ENCODE measurements around the gene NDC1. TPM values are rescaled to one million over a fixed set of nuclear protein-coding genes. Genes with fewer than 3 reads are reported as not detected.
A peak's percentile ranks its signal among the peaks of the same experiment; 100 is the strongest.
"Not testable (repeated sequence)": the region's sequence is repeated elsewhere in the genome, so short reads cannot be mapped to it uniquely, and the experiment has no call there.

NDC1 gene, protein sequence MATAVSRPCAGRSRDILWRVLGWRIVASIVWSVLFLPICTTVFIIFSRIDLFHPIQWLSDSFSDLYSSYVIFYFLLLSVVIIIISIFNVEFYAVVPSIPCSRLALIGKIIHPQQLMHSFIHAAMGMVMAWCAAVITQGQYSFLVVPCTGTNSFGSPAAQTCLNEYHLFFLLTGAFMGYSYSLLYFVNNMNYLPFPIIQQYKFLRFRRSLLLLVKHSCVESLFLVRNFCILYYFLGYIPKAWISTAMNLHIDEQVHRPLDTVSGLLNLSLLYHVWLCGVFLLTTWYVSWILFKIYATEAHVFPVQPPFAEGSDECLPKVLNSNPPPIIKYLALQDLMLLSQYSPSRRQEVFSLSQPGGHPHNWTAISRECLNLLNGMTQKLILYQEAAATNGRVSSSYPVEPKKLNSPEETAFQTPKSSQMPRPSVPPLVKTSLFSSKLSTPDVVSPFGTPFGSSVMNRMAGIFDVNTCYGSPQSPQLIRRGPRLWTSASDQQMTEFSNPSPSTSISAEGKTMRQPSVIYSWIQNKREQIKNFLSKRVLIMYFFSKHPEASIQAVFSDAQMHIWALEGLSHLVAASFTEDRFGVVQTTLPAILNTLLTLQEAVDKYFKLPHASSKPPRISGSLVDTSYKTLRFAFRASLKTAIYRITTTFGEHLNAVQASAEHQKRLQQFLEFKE
- 1 to 10 TPM; 5.4 to 6.3 TPM for total RNA-seq
- total RNA-seq: 21.6 to 30.6 reads per million in 2 donors

DNA sequence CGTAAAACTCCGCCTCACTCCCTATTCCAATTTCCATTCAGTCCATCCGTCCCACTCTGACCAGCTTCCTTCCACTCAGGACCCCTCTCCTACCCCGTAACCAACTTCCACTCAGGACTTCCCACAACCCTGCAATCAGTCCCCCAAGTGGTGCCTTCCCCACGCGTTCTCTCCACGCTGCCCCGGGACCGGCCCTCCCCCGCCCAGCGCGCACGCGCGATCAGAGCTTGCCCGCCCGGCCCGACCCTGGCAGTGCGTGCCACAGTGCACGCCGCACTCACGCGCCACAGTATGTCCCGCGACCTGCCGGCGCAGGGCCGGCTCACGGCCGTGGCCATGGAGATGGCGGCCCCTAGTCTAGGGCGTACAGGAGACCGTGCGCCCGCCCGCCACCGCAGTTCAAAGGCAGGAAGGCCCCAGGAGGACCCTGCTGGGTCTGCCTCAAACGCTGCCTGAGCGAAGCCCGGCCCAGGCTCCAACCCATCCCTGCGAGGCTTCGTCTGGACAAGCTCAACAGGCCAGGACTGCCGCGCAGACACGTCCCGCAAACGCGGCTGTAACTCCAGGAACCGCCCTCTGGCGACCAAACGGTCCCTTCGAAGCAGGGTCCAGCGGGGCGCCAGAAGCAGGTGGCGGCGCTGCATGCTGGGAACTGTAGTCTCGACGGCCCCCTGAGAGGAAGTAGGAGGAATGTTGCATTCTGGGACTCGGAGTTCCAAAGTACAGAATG, at the start of gene NDC1:
NDC1 (minus strand) TSS at position 373 of the 730 bp plus-strand sequence; CDS start at position 338, 35 bp downstream.
- peak; percentile 75 to 83 (median 80) for DNase-seq
- Mint-ChIP-seq H3K4me3 (peak within 1 kb of the TSS; percentile 99), H3K36me3 (ENCODE audit: low read depth) (peaks cover 3% of the 10 kb centered on the region), H3K27me3 (no peaks in the 10 kb centered on the region), H3K4me1 (peaks cover 17% of the 10 kb centered on the region), H3K27ac (peak within 1 kb of the TSS; percentile 95)
- peak; percentile 92 for ATAC-seq
- H3K9me3 ChIP-seq (ENCODE audit: control insufficient read depth, low read length, poor library complexity, severe bottlenecking): no peaks in the 10 kb centered on the region

DNA sequence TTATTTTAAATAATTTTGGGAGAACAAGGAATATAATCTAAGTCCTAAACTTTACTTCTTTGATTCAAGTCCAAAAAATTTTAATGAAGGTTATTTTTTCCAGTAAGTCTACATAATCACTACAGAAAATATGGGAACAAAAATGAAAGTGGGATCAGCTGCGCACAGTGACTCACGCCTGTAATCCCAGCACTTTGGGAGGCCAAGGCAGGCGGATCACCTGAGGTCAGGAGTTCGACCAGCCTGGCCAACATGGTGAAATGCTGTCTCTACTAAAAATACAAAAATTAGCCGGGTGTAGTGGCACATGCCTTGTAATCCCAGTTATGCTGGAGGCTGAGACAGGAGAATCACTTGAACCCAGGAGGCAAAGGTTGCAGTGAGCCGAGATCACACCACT, 45.5 kb upstream of the NDC1 start:
- H3K27ac Mint-ChIP-seq; H3K27me3 Mint-ChIP-seq; ATAC-seq; H3K9me3 ChIP-seq (ENCODE audit: control insufficient read depth, low read length, poor library complexity, severe bottlenecking); H3K4me3 Mint-ChIP-seq; H3K36me3 Mint-ChIP-seq (ENCODE audit: low read depth); DNase-seq: not testable (repeated sequence)
- peaks cover 19% of the 10 kb centered on the region for H3K4me1 Mint-ChIP-seq

DNA sequence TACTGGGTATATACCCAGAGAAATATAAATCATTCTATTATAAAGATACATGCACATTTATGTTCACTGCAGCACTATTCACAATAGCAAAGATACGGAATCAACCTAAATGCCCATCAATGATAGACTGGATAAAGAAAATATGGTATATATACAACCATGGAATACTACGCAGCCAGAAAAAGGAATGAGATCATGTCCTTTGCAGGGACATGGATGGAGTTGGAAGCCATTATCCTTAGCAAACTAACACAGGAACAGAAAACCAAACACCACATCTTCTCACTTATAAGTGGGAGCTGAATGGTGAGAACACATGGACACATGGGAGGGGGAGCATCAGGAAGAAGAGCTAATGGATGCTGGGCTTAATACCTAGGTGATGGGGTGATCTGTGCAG, 43.8 kb upstream of the NDC1 start:
- not testable (repeated sequence) for H3K27me3 Mint-ChIP-seq; DNase-seq; H3K4me3 Mint-ChIP-seq; H3K4me1 Mint-ChIP-seq; H3K36me3 Mint-ChIP-seq (ENCODE audit: low read depth); H3K9me3 ChIP-seq (ENCODE audit: control insufficient read depth, low read length, poor library complexity, severe bottlenecking); ATAC-seq; H3K27ac Mint-ChIP-seq

DNA sequence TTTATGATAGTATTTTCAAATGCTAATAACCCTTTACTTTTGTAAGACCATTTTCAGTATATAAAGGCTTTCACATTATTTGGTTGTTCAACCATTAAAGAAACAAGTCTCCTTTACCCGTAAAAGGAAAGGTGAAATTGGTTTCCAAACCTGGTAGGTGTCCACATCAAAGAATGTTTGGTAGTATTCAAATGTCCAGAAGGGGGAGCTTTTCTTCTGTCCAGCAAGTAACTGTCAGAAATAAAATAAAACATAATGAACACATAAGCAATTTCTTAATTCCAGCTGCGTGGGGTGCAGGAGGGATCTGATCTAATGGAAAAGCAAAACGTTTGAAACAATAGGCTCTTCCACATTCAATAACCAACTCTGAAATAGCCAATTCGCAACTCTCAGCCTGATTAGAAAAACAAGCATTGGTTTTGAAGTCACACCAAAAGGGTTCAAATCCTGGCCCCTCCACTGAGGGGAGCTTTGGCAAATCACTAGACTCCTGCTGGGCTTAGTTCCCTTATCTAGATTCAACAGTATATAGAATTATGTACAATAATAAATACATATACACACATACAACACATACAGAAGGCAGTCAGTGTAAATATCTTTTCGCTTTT, 40.5 kb upstream of the NDC1 start:
- H3K4me1 Mint-ChIP-seq: peaks cover 4% of the 10 kb centered on the region
- H3K36me3 Mint-ChIP-seq (ENCODE audit: low read depth): peaks cover 5% of the 10 kb centered on the region
- H3K4me3 Mint-ChIP-seq: no peak overlapping the region
- H3K9me3 ChIP-seq (ENCODE audit: control insufficient read depth, low read length, poor library complexity, severe bottlenecking): no peaks in the 10 kb centered on the region
- ATAC-seq: no peak
- no peak for DNase-seq
- H3K27me3 Mint-ChIP-seq: no peaks in the 10 kb centered on the region
- no peak overlapping the region for H3K27ac Mint-ChIP-seq

DNA sequence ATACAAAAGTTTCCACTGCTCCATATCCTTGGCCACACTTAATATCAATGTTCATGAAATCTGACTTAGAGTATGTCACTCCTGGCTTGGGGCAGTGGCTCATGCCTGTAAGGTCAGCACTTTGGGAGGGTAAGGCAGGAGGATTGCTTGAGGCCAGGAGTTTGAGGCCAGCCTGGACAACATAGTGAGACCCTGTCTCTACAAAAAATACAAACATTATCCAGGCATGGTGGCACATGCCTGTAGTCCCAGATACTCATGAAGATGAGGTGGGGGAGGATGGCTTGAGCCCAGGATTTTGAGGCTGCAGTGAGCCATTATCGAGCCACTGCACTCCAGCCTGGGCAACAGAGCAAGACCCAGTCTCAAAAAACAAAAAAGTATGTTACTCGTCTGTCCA, 37.1 kb upstream of the NDC1 start:
- H3K4me1 Mint-ChIP-seq; H3K4me3 Mint-ChIP-seq; ATAC-seq; H3K9me3 ChIP-seq (ENCODE audit: control insufficient read depth, low read length, poor library complexity, severe bottlenecking); H3K36me3 Mint-ChIP-seq (ENCODE audit: low read depth); H3K27me3 Mint-ChIP-seq; DNase-seq: not testable (repeated sequence)
- H3K27ac Mint-ChIP-seq: peak overlapping the region; percentile 47

DNA sequence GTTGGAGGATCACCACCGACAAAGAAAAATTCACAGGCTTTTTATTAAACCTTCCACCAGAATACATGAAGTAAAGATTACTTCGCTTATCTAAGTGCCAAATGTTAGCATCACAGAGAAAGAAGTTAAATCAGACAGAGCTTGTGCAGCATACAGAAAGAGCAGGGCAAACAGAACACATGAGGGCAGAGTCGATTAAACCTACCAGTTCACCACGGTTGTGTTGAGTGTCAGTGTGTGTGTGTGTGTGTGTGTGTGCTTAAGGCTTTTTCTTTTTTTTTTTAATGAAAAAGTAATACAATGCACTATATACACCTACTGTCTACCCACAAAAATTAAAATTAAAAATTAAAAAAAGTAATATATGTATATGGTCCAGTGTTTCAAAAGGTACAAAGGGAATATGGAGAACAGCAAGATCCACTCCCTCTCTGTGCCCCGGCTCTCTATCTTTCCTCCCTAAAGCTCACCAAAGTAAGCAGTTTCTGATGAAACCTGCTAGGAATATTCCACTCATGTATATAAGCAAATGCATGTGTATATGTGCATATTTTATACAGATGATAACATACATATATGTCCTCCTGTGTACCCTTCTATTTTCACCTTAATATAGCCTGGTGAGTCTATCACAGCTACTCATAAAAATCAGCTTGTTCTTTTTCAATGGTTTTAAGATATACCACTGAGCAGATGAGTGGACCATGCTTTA, 33.8 kb upstream of the NDC1 start:
- Mint-ChIP-seq H3K4me1 (peaks cover 5% of the 10 kb centered on the region), H3K27me3 (no peaks in the 10 kb centered on the region), H3K4me3 (no peak overlapping the region), H3K27ac (no peak overlapping the region), H3K36me3 (ENCODE audit: low read depth) (peaks cover 5% of the 10 kb centered on the region)
- no peaks in the 10 kb centered on the region for H3K9me3 ChIP-seq (ENCODE audit: control insufficient read depth, low read length, poor library complexity, severe bottlenecking)
- DNase-seq (no peak), ATAC-seq (no peak)

DNA sequence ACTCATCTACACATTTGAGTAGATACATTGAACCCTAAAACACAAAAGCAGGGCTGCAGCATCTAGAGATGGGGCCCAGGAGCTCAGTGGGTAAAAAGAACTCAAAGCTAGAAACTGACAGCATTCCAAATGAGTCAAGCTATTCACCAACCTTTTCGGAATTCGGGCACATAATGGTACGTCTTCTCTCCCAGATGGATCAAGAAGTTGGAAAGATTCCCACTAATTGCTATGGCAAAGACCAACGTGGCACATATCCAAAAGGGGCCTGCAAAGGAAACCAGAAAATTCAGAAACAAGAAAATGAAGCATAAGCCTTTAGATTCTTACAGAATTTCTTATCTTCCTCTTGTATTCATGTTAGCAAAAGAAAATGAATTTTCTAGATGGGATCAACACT, 33.1 kb upstream of the NDC1 start:
- Mint-ChIP-seq H3K4me3 (no peak overlapping the region), H3K27me3 (no peaks in the 10 kb centered on the region), H3K36me3 (ENCODE audit: low read depth) (peaks cover 5% of the 10 kb centered on the region), H3K4me1 (peaks cover 5% of the 10 kb centered on the region), H3K27ac (no peak overlapping the region)
- DNase-seq (no peak), ATAC-seq (no peak)
- H3K9me3 ChIP-seq (ENCODE audit: control insufficient read depth, low read length, poor library complexity, severe bottlenecking): no peaks in the 10 kb centered on the region

DNA sequence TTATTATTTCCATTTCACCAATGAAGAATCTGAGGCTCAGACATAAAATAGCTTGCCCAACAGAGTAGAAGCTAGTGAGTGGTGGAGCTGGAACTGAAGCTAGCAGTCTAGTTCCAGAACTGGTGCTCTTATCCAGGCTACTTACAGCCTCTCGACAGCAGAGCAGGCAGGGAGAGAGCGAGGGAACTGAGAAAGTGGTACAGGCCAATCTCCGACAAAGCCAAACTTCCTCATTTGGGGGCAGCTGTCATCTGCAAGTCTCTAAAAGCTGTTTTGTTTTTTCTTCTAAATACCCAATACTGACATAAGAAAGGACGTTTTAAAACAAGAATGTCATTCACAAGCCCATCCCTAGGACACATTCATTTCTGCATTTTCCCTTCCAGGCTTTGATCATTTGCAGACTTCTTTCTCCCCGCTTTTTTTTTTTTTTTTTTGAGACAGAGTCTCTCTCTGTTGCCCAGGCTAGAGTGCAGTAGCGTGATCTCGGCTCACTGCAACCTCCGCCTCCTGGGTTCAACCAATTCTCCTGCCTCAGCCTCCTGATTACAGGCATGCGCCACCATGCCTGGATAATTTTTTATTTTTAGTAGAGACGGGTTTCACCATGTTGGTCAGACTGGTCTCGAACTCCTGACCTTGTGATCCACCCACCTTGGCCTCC, 31.5 kb upstream of the NDC1 start:
- no peak for ATAC-seq
- DNase-seq: no peak
- no peaks in the 10 kb centered on the region for H3K9me3 ChIP-seq (ENCODE audit: control insufficient read depth, low read length, poor library complexity, severe bottlenecking)
- no peaks in the 10 kb centered on the region for H3K27me3 Mint-ChIP-seq
- peaks cover 5% of the 10 kb centered on the region for H3K4me1 Mint-ChIP-seq
- peaks cover 5% of the 10 kb centered on the region for H3K36me3 Mint-ChIP-seq (ENCODE audit: low read depth)
- H3K4me3 Mint-ChIP-seq: no peak overlapping the region
- H3K27ac Mint-ChIP-seq: no peak overlapping the region

DNA sequence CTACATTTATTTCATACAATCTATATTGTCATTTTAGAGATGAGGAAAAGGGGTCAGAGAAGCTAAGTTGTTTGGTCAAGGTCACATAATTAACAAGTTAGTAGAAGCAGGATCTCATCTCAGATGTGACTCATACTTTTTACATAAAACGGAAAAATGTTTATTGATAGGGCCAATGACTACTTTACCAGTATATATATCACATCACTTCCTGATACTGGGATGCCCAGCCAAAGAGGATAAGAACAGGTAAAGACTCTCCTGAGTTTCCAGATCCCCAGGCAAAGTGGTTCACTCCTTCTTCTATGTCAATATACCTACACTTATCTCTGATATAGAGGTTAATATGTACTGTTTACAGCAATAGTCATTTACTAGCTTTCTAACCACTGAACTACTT, 30.5 kb upstream of the NDC1 start:
- no peak overlapping the region for H3K27ac Mint-ChIP-seq
- H3K9me3 ChIP-seq (ENCODE audit: control insufficient read depth, low read length, poor library complexity, severe bottlenecking): no peaks in the 10 kb centered on the region
- DNase-seq (no peak), ATAC-seq (no peak)
- H3K4me3 Mint-ChIP-seq: no peak overlapping the region
- peaks cover 5% of the 10 kb centered on the region for H3K36me3 Mint-ChIP-seq (ENCODE audit: low read depth)
- H3K4me1 Mint-ChIP-seq: peaks cover 5% of the 10 kb centered on the region
- no peaks in the 10 kb centered on the region for H3K27me3 Mint-ChIP-seq

DNA sequence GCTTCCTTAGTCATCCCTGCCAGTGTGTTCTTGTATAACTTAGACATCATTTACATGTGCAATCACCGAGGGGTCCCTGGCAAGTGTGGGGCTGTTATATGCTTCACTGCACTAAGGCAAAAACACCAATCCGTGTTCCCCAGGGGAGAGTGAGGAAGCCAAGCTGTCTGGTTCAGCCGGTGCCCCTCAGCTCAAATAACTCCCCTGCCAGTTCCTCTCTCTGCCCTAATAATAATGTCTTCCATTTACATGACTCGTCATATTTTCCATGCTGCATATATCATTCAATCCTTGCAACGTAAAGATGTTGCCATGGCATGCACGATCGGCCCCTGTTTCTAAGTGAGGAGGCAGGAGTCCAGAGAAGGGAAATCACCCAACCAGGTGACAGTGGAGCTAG, 24.4 kb upstream of the NDC1 start:
- no peak for ATAC-seq
- Mint-ChIP-seq H3K27ac (peak overlapping the region; percentile 71), H3K4me1 (peaks cover 10% of the 10 kb centered on the region), H3K4me3 (no peak overlapping the region), H3K27me3 (no peaks in the 10 kb centered on the region), H3K36me3 (ENCODE audit: low read depth) (peaks cover 2% of the 10 kb centered on the region)
- no peak for DNase-seq
- H3K9me3 ChIP-seq (ENCODE audit: control insufficient read depth, low read length, poor library complexity, severe bottlenecking): no peaks in the 10 kb centered on the region

DNA sequence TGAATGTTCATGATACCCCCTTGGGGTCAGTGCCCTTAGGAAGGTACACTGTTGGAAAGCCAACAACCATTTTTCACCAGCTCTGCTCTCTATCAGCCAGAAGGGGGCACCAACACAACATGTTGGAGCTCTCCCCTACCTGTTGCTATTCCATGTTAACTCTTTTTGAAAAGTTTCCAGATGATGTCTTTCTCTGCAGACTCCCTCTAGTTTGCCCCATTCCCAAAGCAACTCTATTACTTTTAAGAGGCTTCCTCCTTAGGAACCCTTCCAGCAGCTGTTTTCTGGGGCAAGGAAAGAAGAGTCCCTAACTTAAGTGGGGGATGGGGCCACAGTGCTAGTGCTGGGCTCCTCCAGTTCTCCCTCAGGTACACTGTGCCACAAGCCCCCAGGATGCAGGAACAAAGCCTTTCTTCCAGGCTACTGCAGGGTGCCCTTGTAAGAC, 22.9 kb upstream of the NDC1 start:
- DNase-seq (peak in 2 of 3 donors; percentile 13 to 29), ATAC-seq (peak; percentile 81)
- Mint-ChIP-seq H3K27ac (no peak overlapping the region), H3K27me3 (no peaks in the 10 kb centered on the region), H3K36me3 (ENCODE audit: low read depth) (peaks cover 2% of the 10 kb centered on the region), H3K4me3 (no peak overlapping the region), H3K4me1 (peaks cover 10% of the 10 kb centered on the region)
- H3K9me3 ChIP-seq (ENCODE audit: control insufficient read depth, low read length, poor library complexity, severe bottlenecking): no peaks in the 10 kb centered on the region

DNA sequence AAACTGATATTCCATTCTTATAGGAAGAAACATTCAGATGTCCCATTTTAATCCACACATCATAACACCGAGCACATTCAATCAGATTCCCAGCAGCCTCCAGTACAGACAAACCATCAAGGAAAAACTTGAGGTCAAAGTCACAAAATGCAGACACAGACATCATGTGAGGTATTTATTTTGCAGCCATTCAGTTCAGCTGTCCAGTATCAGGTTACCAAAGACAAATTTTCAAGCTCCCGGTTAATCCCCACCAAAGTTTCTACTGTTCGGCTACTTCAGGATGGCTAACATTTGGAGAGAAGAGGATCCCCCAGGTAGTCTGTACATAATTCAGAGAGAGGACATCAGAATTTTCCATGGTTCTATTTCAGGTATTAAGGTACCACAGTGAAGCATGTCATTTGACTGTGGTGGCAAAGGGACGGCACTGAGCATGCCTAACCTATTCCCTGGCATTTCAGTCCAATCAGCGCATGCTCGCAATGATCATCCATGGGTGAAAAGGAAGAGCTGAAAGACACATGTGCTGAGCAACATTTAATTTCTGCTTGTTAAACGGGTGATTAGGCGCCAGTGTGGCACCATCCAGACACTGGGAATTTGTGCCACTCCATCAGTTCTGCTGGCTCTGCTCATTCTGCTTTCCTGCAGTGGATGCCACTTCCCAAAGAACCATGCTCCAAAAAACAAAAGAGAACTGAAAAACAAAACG, 13.6 kb upstream of the NDC1 start:
- no peaks in the 10 kb centered on the region for H3K9me3 ChIP-seq (ENCODE audit: control insufficient read depth, low read length, poor library complexity, severe bottlenecking)
- Mint-ChIP-seq H3K27ac (no peak overlapping the region), H3K27me3 (no peaks in the 10 kb centered on the region), H3K4me1 (peaks cover 2% of the 10 kb centered on the region), H3K4me3 (no peak overlapping the region), H3K36me3 (ENCODE audit: low read depth) (peaks cover 20% of the 10 kb centered on the region)
- DNase-seq (no peak), ATAC-seq (no peak)

All from T-helper 17 cell (primary cell).